Gastroesophageal sphincter (tissue), 3 donors: ENCODE data around the gene SLC35E1.

Source experiments
- POLR2A ChIP-seq, 2 donors: fragments of 450-650 bp; IDR thresholded peaks; one replicate each; pipeline ENCODE4 v1.6.1; 2017; ENCODE audit warnings: antibody characterized with exemption in 2 of 2, mild to moderate bottlenecking in 2 of 2, moderate library complexity in 1 of 2
- POLR2AphosphoS5 ChIP-seq: sonication (generic); formaldehyde crosslinking; IDR thresholded peaks from one replicate; pipeline ENCODE4 v1.6.1; 2017; ENCODE audit warnings: antibody characterized with exemption
- TF ChIP-seq, protein P1 (sequence below), 4 experiments: fragments of 200-600 bp in 2 of 4; fragments of 450-650 bp in 2 of 4; sonication (generic) in 1 of 4; IDR thresholded peaks; one replicate each; pipeline ENCODE4 v1.5.1; 2017 to 2019; ENCODE audit warnings: antibody characterized with exemption in 4 of 4, mild to moderate bottlenecking in 2 of 4, moderate library complexity in 2 of 4

DNA sequence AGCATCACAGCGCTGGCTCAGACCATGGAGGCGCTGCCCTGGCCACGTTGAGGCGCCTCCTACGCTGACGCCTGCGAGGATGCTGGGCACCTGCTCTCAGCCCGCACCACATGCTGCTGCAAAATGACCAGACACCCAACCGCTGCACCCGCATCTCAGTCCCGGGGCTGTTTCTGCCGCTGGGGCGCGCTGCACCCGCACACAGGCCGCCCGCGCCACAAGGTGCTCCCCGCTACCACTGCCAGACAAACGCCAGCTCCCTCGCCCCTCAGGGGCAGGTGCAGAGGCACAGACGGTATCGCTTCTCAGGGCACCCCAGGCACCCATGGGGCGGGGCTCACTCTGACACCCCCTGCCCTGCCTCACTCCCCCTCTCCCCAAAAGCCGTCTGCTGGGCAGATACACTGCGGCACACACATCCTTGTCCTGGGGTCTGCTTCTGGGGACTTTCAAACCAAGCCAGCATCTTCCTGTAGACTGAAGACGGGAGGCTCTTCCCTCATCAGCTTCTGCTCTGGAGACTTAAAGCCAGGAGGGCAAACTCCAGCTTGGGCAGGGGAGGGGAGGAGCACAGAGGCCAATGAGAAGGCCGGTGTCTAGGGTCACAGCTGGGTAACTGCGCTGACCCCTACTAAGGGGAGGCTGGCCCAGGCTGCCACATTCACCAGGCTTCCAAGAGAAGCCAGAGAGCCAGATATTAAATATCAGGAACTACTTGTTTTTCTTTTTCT, 46.3 kb downstream of the SLC35E1 start:
- TF ChIP-seq, protein P1, sequence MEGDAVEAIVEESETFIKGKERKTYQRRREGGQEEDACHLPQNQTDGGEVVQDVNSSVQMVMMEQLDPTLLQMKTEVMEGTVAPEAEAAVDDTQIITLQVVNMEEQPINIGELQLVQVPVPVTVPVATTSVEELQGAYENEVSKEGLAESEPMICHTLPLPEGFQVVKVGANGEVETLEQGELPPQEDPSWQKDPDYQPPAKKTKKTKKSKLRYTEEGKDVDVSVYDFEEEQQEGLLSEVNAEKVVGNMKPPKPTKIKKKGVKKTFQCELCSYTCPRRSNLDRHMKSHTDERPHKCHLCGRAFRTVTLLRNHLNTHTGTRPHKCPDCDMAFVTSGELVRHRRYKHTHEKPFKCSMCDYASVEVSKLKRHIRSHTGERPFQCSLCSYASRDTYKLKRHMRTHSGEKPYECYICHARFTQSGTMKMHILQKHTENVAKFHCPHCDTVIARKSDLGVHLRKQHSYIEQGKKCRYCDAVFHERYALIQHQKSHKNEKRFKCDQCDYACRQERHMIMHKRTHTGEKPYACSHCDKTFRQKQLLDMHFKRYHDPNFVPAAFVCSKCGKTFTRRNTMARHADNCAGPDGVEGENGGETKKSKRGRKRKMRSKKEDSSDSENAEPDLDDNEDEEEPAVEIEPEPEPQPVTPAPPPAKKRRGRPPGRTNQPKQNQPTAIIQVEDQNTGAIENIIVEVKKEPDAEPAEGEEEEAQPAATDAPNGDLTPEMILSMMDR (IDR thresholded peaks at IDR 0.05), result no peak
- no peak for TF ChIP-seq POLR2A (IDR thresholded peaks at IDR 0.05)
- TF ChIP-seq POLR2AphosphoS5, result no peak
